Tibial artery (tissue), 4 donors: ENCODE results near the gene ARHGAP25.

Experiments used
- DNase-seq, 2 donors: peaks; one replicate each; pipeline ENCODE4 v3.0.0-alpha.2; 2019
- H3K27ac ChIP-seq, 2 donors: fragments of 200-600 bp; sonication (generic) in 1 of 2; 1 replicate in 1 of 2; 2 replicates in 1 of 2; pipeline ENCODE4 v1.5.1; 2018 to 2019; ENCODE audit warnings: mild to moderate bottlenecking in 1 of 2
- H3K27me3 ChIP-seq, 2 donors: fragments of 200-600 bp; sonication (generic) in 1 of 2; one replicate each; pipeline versions ENCODE4 v1.5.1 to v1.6.0; 2016 to 2019
- H3K36me3 ChIP-seq, 3 donors: fragments of 200-600 bp; sonication (generic) in 2 of 3; one replicate each; pipeline ENCODE4 v1.5.1; 2016 to 2019; ENCODE audit warnings: mild to moderate bottlenecking in 2 of 3
- H3K4me1 ChIP-seq, 4 donors: fragments of 200-600 bp; sonication (generic) in 2 of 4; 1 replicate in 3 of 4; 2 replicates in 1 of 4; pipeline ENCODE4 v1.5.1; 2016 to 2019
- H3K4me3 ChIP-seq, 2 donors: fragments of 200-600 bp; sonication (generic) in 1 of 2; 1 replicate in 1 of 2; 2 replicates in 1 of 2; pipeline ENCODE4 v1.5.1; 2018 to 2019; ENCODE audit warnings: mild to moderate bottlenecking in 2 of 2
- H3K9me3 ChIP-seq, 3 donors: fragments of 200-600 bp; sonication (generic) in 1 of 3; one replicate each; pipeline ENCODE4 v1.5.1; 2016 to 2019
- CTCF ChIP-seq, 2 experiments: fragments of 200-600 bp in 1 of 2; fragments of 450-650 bp in 1 of 2; IDR thresholded peaks; one replicate each; pipeline ENCODE4 v1.5.1; 2017 to 2019; ENCODE audit warnings: antibody characterized with exemption in 2 of 2, mild to moderate bottlenecking in 1 of 2, moderate library complexity in 1 of 2
- intact Hi-C: fragments of 100-400 bp; cut with DNase I; formaldehyde crosslinking; loops from one replicate; pipeline ENCODE4 v1.15.0; 2023; ENCODE audit warnings: low total_unique reads

Gene ARHGAP25

GRCh38 chr2:68784188-68784587 lies 49.6 kb downstream of the ARHGAP25 start:
- no peak overlapping the region for H3K4me3 ChIP-seq
- H3K4me1 ChIP-seq, result no peaks in the 10 kb centered on the region
- H3K27me3 ChIP-seq, result no peaks in the 10 kb centered on the region
- no peaks in the 10 kb centered on the region for H3K36me3 ChIP-seq
- no peak for TF ChIP-seq CTCF (IDR thresholded peaks at IDR 0.05)
- intact Hi-C loops, result no loop called here
- no peak for DNase-seq
- no peak overlapping the region for H3K27ac ChIP-seq
- H3K9me3 ChIP-seq, result no peaks in the 10 kb centered on the region

- TF ChIP-seq CTCF (IDR thresholded peaks at IDR 0.05), result no peak
- intact Hi-C loops, result no loop called here
- no peak overlapping the region for H3K4me3 ChIP-seq
- no peak overlapping the region for H3K27ac ChIP-seq
- H3K9me3 ChIP-seq, result no peaks in the 10 kb centered on the region
- no peaks in the 10 kb centered on the region for H3K4me1 ChIP-seq
- no peaks in the 10 kb centered on the region for H3K27me3 ChIP-seq
- no peaks in the 10 kb centered on the region for H3K36me3 ChIP-seq
- DNase-seq, result no peak
These were observed 50.3 kb downstream of the ARHGAP25 start for GRCh38 chr2:68784915-68785314.

- no peaks in the 10 kb centered on the region for H3K9me3 ChIP-seq
- no peak for TF ChIP-seq CTCF (IDR thresholded peaks at IDR 0.05)
- H3K36me3 ChIP-seq, result no peaks in the 10 kb centered on the region
- no peaks in the 10 kb centered on the region for H3K4me1 ChIP-seq
- no peak for DNase-seq
- H3K27me3 ChIP-seq, result no peaks in the 10 kb centered on the region
- intact Hi-C loops, result no loop called here
- no peak overlapping the region for H3K4me3 ChIP-seq
- no peak overlapping the region for H3K27ac ChIP-seq
These were observed 52.7 kb downstream of the ARHGAP25 start for GRCh38 chr2:68787356-68787755.

- intact Hi-C loops, result no loop called here
These were observed 55.0 kb downstream of the ARHGAP25 start for GRCh38 chr2:68789603-68790002.

GRCh38 chr2:68790600-68790999 lies 56.0 kb downstream of the ARHGAP25 start:
- H3K9me3 ChIP-seq, result no peaks in the 10 kb centered on the region
- H3K4me3 ChIP-seq, result no peak overlapping the region
- no peak for TF ChIP-seq CTCF (IDR thresholded peaks at IDR 0.05)
- no peak for DNase-seq
- H3K27ac ChIP-seq, result no peak overlapping the region
- H3K27me3 ChIP-seq, result no peaks in the 10 kb centered on the region
- intact Hi-C loops, result no loop called here
- H3K36me3 ChIP-seq, result no peaks in the 10 kb centered on the region
- H3K4me1 ChIP-seq, result no peaks in the 10 kb centered on the region

More at GRCh38 chr2:68789603-68790002, 55.0 kb downstream of the ARHGAP25 start:
- Histone ChIP-seq H3K9me3 (no peaks in the 10 kb centered on the region), H3K4me1 (no peaks in the 10 kb centered on the region), H3K27me3 (no peaks in the 10 kb centered on the region), H3K36me3 (no peaks in the 10 kb centered on the region), H3K4me3 (no peak overlapping the region), H3K27ac (no peak overlapping the region)
- TF ChIP-seq CTCF (IDR thresholded peaks at IDR 0.05), result no peak
- DNase-seq, result no peak

- no peak for DNase-seq
- no peak for TF ChIP-seq CTCF (IDR thresholded peaks at IDR 0.05)
- H3K27ac ChIP-seq, result no peak overlapping the region
- H3K9me3 ChIP-seq, result no peaks in the 10 kb centered on the region
- no peak overlapping the region for H3K4me3 ChIP-seq
- intact Hi-C loops, result no loop called here
- no peaks in the 10 kb centered on the region for H3K36me3 ChIP-seq
- H3K27me3 ChIP-seq, result no peaks in the 10 kb centered on the region
- H3K4me1 ChIP-seq, result no peaks in the 10 kb centered on the region
These were observed 57.3 kb downstream of the ARHGAP25 start for GRCh38 chr2:68791914-68792313.
